Transverse colon (tissue), 4 donors: ENCODE measurements around the gene MYL4. TPM values are rescaled to one million over a fixed set of nuclear protein-coding genes. Genes with fewer than 3 reads are reported as not detected.
"Not testable (repeated sequence)": the region's sequence is repeated elsewhere in the genome, so short reads cannot be mapped to it uniquely, and the experiment has no call there.

Source experiments
- DNase-seq: peaks from one replicate; pipeline ENCODE4 v3.0.0-alpha.2; 2019
- H3K27ac ChIP-seq, 4 donors: fragments of 200-600 bp; sonication (generic); 2 replicates each; pipeline ENCODE4 v1.5.1; 2016 to 2018; ENCODE audit warnings: inconsistent platforms in 4 of 4
- H3K27me3 ChIP-seq: fragments of 200-600 bp; sonication (generic); 2 replicates; pipeline ENCODE4 v1.5.1; 2017; ENCODE audit warnings: inconsistent platforms
- H3K36me3 ChIP-seq, 4 donors: fragments of 200-600 bp; sonication (generic); 2 replicates each; pipeline ENCODE4 v1.5.1; 2017 to 2019; ENCODE audit warnings: inconsistent platforms in 4 of 4
- H3K4me1 ChIP-seq, 4 donors: fragments of 200-600 bp; sonication (generic); 2 replicates each; pipeline ENCODE4 v1.5.1; 2017 to 2020; ENCODE audit warnings: inconsistent platforms in 4 of 4
- H3K4me3 ChIP-seq, 4 donors: fragments of 200-600 bp; sonication (generic); 1 replicate in 1 of 4; 2 replicates in 3 of 4; pipeline versions ENCODE4 v1.5.1 to v1.6.1; 2017 to 2019; ENCODE audit warnings: inconsistent platforms in 4 of 4
- H3K9me3 ChIP-seq, 2 donors: fragments of 200-600 bp; sonication (generic); 2 replicates each; pipeline ENCODE4 v1.5.1; 2017 to 2019; ENCODE audit warnings: inconsistent platforms in 2 of 2
- CTCF ChIP-seq, 5 experiments: fragments of 200-600 bp in 3 of 5; fragments of 450-650 bp in 2 of 5; sonication (generic) in 3 of 5; IDR thresholded peaks; 1 replicate in 2 of 5; 2 replicates in 3 of 5; pipeline ENCODE4 v1.5.1; 2016 to 2017; ENCODE audit warnings: antibody characterized with exemption in 5 of 5, inconsistent platforms in 3 of 5, mild to moderate bottlenecking in 2 of 5, moderate library complexity in 1 of 5
- EP300 ChIP-seq: sonication (generic); formaldehyde crosslinking; IDR thresholded peaks from one replicate; pipeline ENCODE4 v1.6.1; 2017; ENCODE audit warnings: antibody characterized with exemption, low read depth
- POLR2A ChIP-seq: fragments of 450-650 bp; IDR thresholded peaks from one replicate; pipeline ENCODE4 v1.6.1; 2016; ENCODE audit warnings: antibody characterized with exemption, mild to moderate bottlenecking, moderate library complexity
- POLR2AphosphoS5 ChIP-seq, 3 donors: sonication (generic); formaldehyde crosslinking; IDR thresholded peaks; one replicate each; pipeline ENCODE4 v1.6.1; 2016; ENCODE audit warnings: antibody characterized with exemption in 3 of 3
- WGBS, 2 donors: methylation state at CpG; one replicate each; pipeline ENCODE4 v1.1.5; 2018; ENCODE audit warnings: low coverage in 1 of 2; 5-methylcytosine and 5-hydroxymethylcytosine counted together
- in situ Hi-C, 4 donors: fragments of 200-750 bp; cut with MboI; loops; one replicate each; pipeline versions ENCODE4 v1.15.0 to v1.15.1; 2017; ENCODE audit warnings: low sequenced_read_pairs in 3 of 4, low pct_ligation_motif_present in 1 of 4, low pct_unique_long_range_greater_than_20kb in 1 of 4
- intact Hi-C: fragments of 100-400 bp; cut with DNase I; formaldehyde crosslinking; loops from one replicate; pipeline ENCODE4 v1.15.1; 2023; ENCODE audit warnings: low total_unique reads
- total RNA-seq, 4 donors: library from RNA; depleted of rRNA; stranded (reverse); fragments of >200 nt; gene quantifications; one replicate each; pipeline ENCODE4 v1.1.0, GENCODE V29; 2016

MYL4 gene
- not detected for total RNA-seq

- 83% methylated on average over 6 of the region's 6 CpGs; no CpG with 5 or more reads in 1 of the 2 donors for WGBS, 2 donors
- intact Hi-C loops (no loop called here), in situ Hi-C loops (no loop called here)
- Histone ChIP-seq H3K27ac (no peak within 1 kb of the TSS), H3K4me3 (no peak within 1 kb of the TSS), H3K27me3 (no peaks in the 10 kb centered on the region), H3K36me3 (no peaks in the 10 kb centered on the region), H3K4me1 (peaks cover 6 to 25% (median 15%) of the 10 kb centered on the region in 4 donors), H3K9me3 (no peaks in the 10 kb centered on the region)
- TF ChIP-seq CTCF (IDR thresholded peaks at IDR 0.05) (no peak), EP300 (no peak), POLR2AphosphoS5 (IDR thresholded peaks at IDR 0.05) (no peak), POLR2A (no peak)
- no peak for DNase-seq
Measured at GRCh38 chr17:47208744-47209488, at the start of gene MYL4. Gene MYL4, plus strand, starts transcription at chr17:47209348. Its CDS starts 75 bp downstream, at chr17:47209423.

- in situ Hi-C loops = no loop called here
- intact Hi-C loops = no loop called here
- TF ChIP-seq POLR2A = no peak
- no peaks in the 10 kb centered on the region for H3K27me3 ChIP-seq
- H3K9me3 ChIP-seq = no peaks in the 10 kb centered on the region
- no peak for DNase-seq
- 72 to 78% methylated on average over 2 of the region's 2 CpGs for WGBS, 2 donors
- peak overlapping the region in 1 of 4 donors; percentile 32 for H3K27ac ChIP-seq
- H3K4me3 ChIP-seq = no peak overlapping the region
- H3K4me1 ChIP-seq = peaks cover 0 to 7% (median 2%) of the 10 kb centered on the region in 4 donors
- peaks cover 0 to 31% (median 14%) of the 10 kb centered on the region in 4 donors for H3K36me3 ChIP-seq
Measured at GRCh38 chr17:47162013-47162622, 47.0 kb upstream of the MYL4 start.

- intact Hi-C loops (no loop called here), in situ Hi-C loops (no loop called here)
- no peaks in the 10 kb centered on the region for H3K27me3 ChIP-seq
- 99 to 100% methylated on average over 2 to 5 of the region's 5 CpGs for WGBS, 2 donors
- peaks cover 0 to 7% (median 2%) of the 10 kb centered on the region in 4 donors for H3K4me1 ChIP-seq
- TF ChIP-seq POLR2A = no peak
- TF ChIP-seq EP300 = no peak
- TF ChIP-seq POLR2AphosphoS5 (IDR thresholded peaks at IDR 0.05) = no peak
- no peak for TF ChIP-seq CTCF (IDR thresholded peaks at IDR 0.05)
- no peak overlapping the region for H3K27ac ChIP-seq
- DNase-seq = no peak
- peaks cover 0 to 43% (median 4%) of the 10 kb centered on the region in 4 donors for H3K36me3 ChIP-seq
- no peaks in the 10 kb centered on the region for H3K9me3 ChIP-seq
- H3K4me3 ChIP-seq = no peak overlapping the region
Measured at GRCh38 chr17:47164263-47164662, 44.9 kb upstream of the MYL4 start.

GRCh38 chr17:47165137-47165536 is 44.0 kb upstream of the MYL4 start:
- Histone ChIP-seq H3K27ac (no peak overlapping the region), H3K36me3 (peaks cover 0 to 42% (median 3%) of the 10 kb centered on the region in 4 donors), H3K4me3 (no peak overlapping the region), H3K9me3 (no peaks in the 10 kb centered on the region), H3K27me3 (no peaks in the 10 kb centered on the region), H3K4me1 (peaks cover 0 to 7% (median 2%) of the 10 kb centered on the region in 4 donors)
- intact Hi-C loops = no loop called here
- TF ChIP-seq CTCF (IDR thresholded peaks at IDR 0.05) (no peak), EP300 (no peak), POLR2AphosphoS5 (IDR thresholded peaks at IDR 0.05) (no peak), POLR2A (no peak)
- in situ Hi-C loops = no loop called here
- no peak for DNase-seq
- WGBS, 2 donors = 87 to 93% methylated on average over 2 of the region's 2 CpGs

GRCh38 chr17:47166854-47167253 is 42.3 kb upstream of the MYL4 start:
- Histone ChIP-seq H3K36me3 (peaks cover 0 to 28% (median 0%) of the 10 kb centered on the region in 4 donors), H3K4me1 (peaks cover 0 to 18% (median 2%) of the 10 kb centered on the region in 4 donors)
- 92 to 98% methylated on average over 5 of the region's 5 CpGs for WGBS, 2 donors
- H3K27ac ChIP-seq, H3K9me3 ChIP-seq, DNase-seq, H3K4me3 ChIP-seq, H3K27me3 ChIP-seq, in situ Hi-C loops, intact Hi-C loops: not testable (repeated sequence)

- H3K4me3 ChIP-seq, intact Hi-C loops, DNase-seq, H3K27me3 ChIP-seq, H3K27ac ChIP-seq, in situ Hi-C loops, H3K9me3 ChIP-seq: not testable (repeated sequence)
- peaks cover 0 to 16% (median 0%) of the 10 kb centered on the region in 4 donors for H3K4me1 ChIP-seq
- WGBS, 2 donors = 88 to 96% methylated on average over 1 to 4 of the region's 4 CpGs
- H3K36me3 ChIP-seq = peaks cover 0 to 26% (median 0%) of the 10 kb centered on the region in 4 donors
Measured at GRCh38 chr17:47168896-47169295, 40.3 kb upstream of the MYL4 start.
